Globus pallidus (tissue), 1 donor: ENCODE measurements around the gene ZSWIM1.
"Not testable (repeated sequence)": the region's sequence is repeated elsewhere in the genome, so short reads cannot be mapped to it uniquely, and the experiment has no call there.

Experiments used
- DNase-seq: peaks from one replicate; pipeline ENCODE4 v3.0.0-alpha.2; 2015; ENCODE audit warnings: low spot score

Gene ZSWIM1

GRCh38 chr20:45927071-45927878 lies 46.2 kb downstream of the ZSWIM1 start:
- no peak for DNase-seq

GRCh38 chr20:45931680-45932079 lies 50.7 kb downstream of the ZSWIM1 start:
- not testable (repeated sequence) for DNase-seq

DNA sequence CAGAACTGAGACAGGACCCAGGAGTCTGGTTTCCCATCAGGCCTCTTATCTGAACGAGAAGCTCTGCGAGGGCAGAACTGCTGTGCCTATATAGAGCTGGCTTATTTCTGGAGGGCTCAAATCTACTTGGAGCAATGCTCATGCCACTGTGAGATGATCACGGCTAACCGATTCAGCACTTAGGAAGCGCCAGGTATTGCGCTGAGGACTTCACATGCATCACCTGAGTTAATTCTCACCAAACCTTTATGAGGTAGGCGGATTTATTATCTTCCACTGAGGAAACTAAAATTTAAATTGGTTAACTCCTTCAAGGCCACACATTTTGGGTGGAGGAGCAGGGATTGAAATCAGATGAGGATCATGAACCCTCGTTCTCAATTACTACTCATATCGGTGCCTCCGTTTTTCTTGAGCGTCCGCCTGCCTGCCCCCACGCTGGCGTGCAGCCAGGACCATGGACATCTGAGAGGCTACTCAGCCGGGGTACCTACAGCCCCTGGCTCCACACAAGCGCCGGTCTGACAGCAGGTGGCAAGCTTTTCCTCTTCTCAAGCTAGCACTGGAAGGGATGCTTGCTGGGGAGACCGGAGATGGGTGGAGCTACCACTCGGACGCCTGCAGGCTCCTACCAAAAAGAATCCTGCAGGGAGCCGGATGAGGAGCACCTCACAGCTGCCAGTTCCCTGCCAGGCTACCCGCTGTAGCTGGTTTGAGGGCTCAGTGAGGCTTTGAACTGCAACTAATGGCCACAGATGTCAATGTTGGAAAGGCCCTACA lies 52.4 kb downstream of the ZSWIM1 start:
- peak; percentile 65 for DNase-seq

DNA sequence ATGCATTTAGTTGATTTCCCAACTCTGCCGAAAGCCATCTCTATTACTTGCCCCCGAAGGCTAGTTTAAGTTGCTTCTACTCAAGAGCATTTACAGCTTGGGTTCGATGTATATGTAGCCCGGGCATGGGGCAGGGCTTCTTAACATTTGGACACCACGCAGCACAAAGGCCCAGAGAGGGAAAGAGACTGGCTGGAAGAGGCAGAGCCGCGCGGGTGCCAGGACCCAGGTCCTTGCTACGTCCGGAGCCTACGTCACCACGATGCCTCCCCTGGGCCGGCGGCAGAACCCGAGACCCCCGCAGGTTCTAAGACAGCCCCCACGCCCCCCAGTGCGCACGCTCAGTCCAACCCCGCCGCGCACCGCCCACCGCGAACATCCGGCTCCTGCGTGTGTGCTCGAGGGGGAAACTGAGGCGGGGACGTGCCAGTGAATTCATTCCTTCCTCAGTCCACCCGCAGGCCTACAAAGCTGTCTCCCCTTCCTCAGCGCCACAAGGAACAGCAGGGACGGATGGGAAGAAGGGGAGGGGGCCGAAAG lies 53.1 kb downstream of the ZSWIM1 start:
- DNase-seq = no peak
